ENCODE data around the gene SNED1.

The SNED1 gene

DNA sequence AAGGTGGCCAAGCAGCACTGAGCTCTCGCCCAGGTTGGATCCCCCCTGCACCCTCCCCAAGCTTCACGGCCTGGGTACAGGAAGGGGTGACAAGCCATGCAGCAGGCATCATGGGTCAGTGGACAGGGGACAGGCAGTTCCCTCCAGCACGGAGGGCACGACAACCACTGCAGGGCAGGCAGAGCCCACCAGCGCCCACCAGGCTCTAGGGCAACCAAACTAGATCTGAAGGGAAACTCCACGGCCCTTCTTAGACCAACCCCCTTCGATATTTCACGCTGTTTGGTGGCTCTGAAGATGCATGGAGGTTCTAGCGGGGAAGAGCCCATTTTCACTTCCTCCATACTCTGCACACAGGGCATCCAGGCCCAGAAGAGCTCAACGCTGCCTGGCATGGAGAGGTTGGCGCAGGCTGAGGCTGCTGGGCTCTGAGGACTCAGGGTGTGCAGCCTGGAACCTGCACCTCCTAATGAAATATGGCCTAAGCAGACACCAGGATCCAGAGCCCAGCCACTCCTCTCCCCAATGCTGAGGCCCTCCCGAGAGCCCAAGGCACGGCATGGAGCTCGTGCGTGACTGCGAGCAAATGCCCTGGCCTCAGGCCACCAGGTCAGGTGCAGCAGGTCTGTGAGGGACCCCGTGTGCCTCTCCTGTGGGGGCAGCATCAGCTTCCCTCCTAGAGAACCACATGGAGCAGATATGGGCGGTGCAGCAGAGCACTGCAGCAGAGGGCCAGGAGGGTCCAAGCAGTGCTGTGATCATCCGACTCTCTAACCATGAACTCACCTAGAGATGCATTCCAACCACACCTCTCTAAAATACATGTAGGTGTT, 112.4 kb downstream of the SNED1 start:
- DNase-seq: no peak

GRCh38 chr2:241111440-241111805, 113.0 kb downstream of the SNED1 start:
- DNase-seq: no peak

GRCh38 chr2:241112046-241112445, 113.6 kb downstream of the SNED1 start:
- DNase-seq: no peak

- no peak for DNase-seq
These were observed 114.2 kb downstream of the SNED1 start for GRCh38 chr2:241112592-241112991.

GRCh38 chr2:241114836-241115235, 116.4 kb downstream of the SNED1 start:
- DNase-seq: no peak

DNA sequence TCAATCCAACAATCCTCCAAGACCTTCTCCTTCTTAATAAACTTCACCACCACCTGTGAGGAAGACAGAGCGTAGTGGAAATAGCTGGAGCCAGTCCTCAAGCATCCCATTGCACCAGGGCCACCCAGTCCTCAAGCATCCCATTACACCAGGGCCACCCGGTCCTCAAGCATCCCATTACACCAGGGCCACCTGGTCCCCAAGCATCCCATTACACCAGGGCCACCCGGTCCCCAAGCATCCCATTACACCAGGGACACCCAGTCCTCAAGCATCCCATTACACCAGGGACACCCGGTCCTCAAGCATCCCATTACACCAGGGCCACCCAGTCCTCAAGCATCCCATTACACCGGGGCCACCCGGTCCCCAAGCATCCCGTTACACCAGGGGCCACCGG, 116.9 kb downstream of the SNED1 start:
- no peak for DNase-seq

DNA sequence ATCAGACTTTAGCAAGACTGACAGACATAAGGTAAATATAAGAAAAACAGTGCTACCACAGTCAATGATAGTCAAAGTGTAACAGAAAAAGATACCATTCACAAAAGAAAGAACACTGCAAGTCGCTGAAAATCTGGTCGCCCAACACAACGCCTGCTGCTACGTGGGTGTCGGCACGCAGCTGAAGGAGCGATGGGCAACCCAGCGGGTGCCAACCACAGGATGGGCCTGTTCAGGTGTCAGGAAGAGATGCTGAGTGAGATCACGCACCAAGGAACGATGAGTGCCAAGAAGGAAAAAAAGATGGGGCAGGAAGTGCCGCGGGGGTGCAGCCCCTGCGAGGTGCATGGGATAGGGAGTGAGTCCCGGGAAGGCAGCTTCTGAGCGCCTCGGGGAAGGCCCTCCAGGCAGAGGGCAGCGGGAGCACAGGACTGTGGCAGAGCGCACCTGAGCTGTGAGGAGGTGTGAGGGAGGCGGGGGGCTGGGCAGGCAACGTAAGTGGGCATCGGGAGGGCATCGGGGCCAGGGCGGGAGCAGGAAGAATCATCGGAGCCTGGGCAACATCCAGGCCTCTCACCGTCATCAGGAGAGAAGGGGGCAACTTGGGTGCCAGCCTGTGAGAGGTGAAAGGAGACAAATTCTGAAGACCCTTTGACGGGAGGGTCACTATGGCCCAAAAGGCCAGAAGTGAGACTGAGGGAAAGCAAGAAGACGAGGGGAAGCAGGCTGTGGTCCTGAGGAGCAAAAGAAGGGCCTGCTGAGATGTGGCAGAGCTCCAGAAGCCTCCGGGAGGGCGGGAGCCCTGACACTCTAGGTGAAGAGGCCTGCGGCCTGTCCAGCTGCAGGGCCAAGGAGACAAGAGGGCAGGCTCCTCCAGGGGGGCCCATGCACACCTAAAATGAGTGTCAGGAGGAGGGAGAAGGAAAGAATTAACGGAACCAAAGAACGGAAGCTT, 118.5 kb downstream of the SNED1 start:
- no peak for DNase-seq

GRCh38 chr2:241118737-241119505, 120.5 kb downstream of the SNED1 start:
- no peak for DNase-seq

DNA sequence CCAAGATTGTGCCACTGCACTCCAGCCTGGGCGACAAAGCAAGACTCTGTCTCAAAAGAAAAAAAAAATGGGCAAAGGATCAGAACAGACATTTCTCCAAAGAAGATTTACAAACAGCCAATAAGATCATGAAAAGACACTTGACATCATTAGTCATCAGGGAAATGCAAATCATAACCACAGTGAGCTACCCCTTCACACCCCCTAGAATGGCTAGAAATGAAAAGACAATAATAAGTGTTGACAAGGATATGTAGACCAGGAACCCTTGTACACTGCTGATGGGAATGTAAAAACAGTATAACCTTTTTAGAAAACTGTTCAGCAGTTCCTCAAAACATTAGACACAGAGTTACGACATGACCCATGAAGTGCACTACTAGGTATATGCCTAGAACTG, 122.0 kb downstream of the SNED1 start:
- no peak for DNase-seq

GRCh38 chr2:241121008-241121407, 122.6 kb downstream of the SNED1 start:
- no peak for DNase-seq

GRCh38 chr2:241122376-241123002, 124.1 kb downstream of the SNED1 start:
- DNase-seq: no peak

DNA sequence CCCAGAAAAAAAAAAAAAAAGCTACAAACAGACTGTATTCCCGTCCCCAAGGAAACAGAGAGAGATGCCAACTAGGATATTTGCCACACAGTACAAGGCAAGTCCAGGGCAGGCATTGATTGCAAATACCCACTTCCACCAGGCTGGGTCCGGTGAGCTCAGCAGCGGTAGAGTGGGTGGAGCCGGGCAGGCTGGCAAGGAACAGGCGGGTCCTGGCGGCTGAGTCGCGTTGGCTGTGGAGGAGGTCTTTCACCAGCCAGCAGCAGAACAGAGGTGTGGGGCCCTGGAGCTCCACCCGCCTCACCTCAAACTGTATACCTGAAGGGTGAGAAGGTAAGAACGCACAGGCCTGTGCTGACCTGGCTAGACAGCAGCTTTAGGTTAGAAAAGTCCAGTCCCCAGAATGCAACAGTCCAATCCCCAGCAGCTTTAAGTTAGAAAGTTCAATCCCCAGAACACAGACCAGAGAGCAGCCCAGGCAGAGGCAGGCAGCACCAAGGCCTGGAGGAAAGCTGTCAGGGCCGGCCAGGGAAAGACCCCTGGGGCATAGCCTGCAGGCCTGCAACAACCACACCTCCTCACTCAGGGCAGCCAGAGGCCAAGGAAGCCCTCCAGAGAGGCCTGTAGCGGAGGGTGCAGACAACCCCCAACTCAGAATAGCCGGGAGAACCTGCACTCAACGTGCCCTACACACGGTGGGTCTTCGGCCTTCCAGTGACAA, 125.6 kb downstream of the SNED1 start:
- no peak for DNase-seq

DNA sequence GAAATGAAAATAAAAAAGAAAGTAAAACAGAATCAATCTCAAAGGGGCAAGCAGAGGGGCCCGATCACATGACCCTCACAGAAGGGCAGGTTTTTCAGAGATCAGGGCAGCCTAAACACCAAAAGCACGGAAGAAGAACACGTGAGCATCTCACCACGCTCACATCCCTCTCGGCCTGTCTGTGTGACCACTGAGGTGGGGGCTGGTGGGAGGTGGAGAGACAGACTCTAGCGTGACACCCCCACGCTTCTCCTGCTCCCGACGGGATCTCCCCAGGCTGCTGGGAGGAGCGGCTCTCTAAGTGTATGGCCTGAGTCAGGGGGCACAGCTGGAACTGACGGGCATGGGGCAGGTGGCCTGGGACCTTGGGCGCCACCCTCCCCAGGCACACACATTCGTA, 127.2 kb downstream of the SNED1 start:
- DNase-seq: no peak

DNA sequence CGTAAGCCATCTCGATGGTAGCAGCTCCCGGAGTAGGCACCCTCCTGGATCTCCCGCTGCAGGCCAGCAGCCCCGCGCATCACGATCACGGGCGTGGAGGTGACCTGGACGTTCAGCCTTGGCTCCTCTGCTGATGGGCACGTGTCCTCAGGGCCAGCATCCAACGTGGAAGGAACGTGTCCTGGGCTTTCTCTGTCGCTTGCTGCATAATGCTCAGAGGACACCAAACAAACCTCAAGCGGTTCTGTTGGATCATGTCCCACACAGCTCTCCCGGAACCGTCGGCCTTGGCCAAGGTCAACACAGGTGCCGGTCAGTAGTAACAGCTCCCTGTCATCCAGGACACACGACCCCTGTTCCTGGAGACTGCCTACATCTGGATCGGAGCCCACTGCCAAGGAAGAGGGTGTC, 127.8 kb downstream of the SNED1 start:
- DNase-seq: no peak

- no peak for DNase-seq
These were observed 128.4 kb downstream of the SNED1 start for GRCh38 chr2:241126771-241127202.

DNA sequence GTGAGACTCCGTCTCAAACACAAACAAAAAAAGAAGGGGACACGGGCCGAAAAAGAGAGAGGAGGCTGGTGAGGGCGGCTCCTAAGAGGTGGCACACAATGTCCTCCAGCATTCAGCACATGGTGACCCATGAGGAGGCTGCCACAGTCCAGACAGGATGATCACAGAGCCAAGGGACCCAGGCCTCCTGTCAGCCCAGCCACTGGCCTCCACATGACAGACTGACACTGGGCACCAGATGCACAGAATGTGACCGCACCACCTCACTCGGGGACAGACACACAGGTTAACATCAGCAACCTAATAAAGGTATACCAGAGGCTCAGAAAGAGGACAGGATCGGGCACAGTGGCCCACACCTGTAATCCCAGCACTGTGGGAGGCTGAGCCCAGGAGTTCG, 129.8 kb downstream of the SNED1 start:
- no peak for DNase-seq

- DNase-seq: no peak
These were observed 130.9 kb downstream of the SNED1 start for GRCh38 chr2:241129086-241129871.

GRCh38 chr2:241130316-241130715, 131.9 kb downstream of the SNED1 start:
- no peak for DNase-seq

- DNase-seq: no peak
These were observed 133.1 kb downstream of the SNED1 start for GRCh38 chr2:241131531-241131930.

GRCh38 chr2:241132538-241133435, 134.4 kb downstream of the SNED1 start:
- DNase-seq: no peak
